EL (cell line): ENCODE results near the gene XPOT.

ENCODE experiments used
- DNase-seq: peaks from one replicate; pipeline ENCODE4 v3.0.0-alpha.2; 2016

XPOT gene

GRCh38 chr12:64428956-64429355 lies 24.8 kb downstream of the XPOT start:
- DNase-seq, result no peak

GRCh38 chr12:64430886-64431285 lies 26.7 kb downstream of the XPOT start:
- no peak for DNase-seq

GRCh38 chr12:64431791-64432190 lies 27.6 kb downstream of the XPOT start:
- no peak for DNase-seq

- no peak for DNase-seq
Observed at GRCh38 chr12:64433915-64434314, 29.7 kb downstream of the XPOT start.

- no peak for DNase-seq
Observed at GRCh38 chr12:64440100-64440499, 35.9 kb downstream of the XPOT start.

- no peak for DNase-seq
Observed at GRCh38 chr12:64445490-64445889, 41.3 kb downstream of the XPOT start.

- no peak for DNase-seq
Observed at GRCh38 chr12:64446295-64446694, 42.1 kb downstream of the XPOT start.

GRCh38 chr12:64450057-64450640 lies 46.0 kb downstream of the XPOT start:
- no peak for DNase-seq

GRCh38 chr12:64450711-64451486 lies 46.7 kb downstream of the XPOT start:
- peak; percentile 33 for DNase-seq

- DNase-seq, result peak; percentile 89
Observed at GRCh38 chr12:64451687-64452558, 47.7 kb downstream of the XPOT start, which contains the start of gene TBK1. Gene TBK1, plus strand, starts transcription at chr12:64452120. Its CDS starts 3,751 bp downstream, at chr12:64455871.

GRCh38 chr12:64452559-64453329 lies 48.6 kb downstream of the XPOT start:
- peak; percentile 77 for DNase-seq

- no peak for DNase-seq
Observed at GRCh38 chr12:64455506-64455905, 51.3 kb downstream of the XPOT start.

- DNase-seq, result no peak
Observed at GRCh38 chr12:64456119-64456518, 51.9 kb downstream of the XPOT start.

GRCh38 chr12:64457032-64457431 lies 52.8 kb downstream of the XPOT start:
- DNase-seq, result peak; percentile 33

GRCh38 chr12:64457466-64457865 lies 53.3 kb downstream of the XPOT start:
- no peak for DNase-seq

- DNase-seq, result no peak
Observed at GRCh38 chr12:64457923-64458322, 53.7 kb downstream of the XPOT start.

- DNase-seq, result no peak
Observed at GRCh38 chr12:64459394-64459891, 55.3 kb downstream of the XPOT start.

GRCh38 chr12:64461634-64462414 lies 57.6 kb downstream of the XPOT start:
- DNase-seq, result peak; percentile 92

- no peak for DNase-seq
Observed at GRCh38 chr12:64466178-64466577, 62.0 kb downstream of the XPOT start.

GRCh38 chr12:64468966-64469365 lies 64.8 kb downstream of the XPOT start:
- DNase-seq, result no peak

- DNase-seq, result no peak
Observed at GRCh38 chr12:64469455-64470142, 65.4 kb downstream of the XPOT start.
